HEK293T (cell line): Measurements from ENCODE around the gene DGKA.

Experiments
- CTCF ChIA-PET: fragments of 350-600 bp; formaldehyde crosslinking; extraction: SDS; loops from one replicate; lab custom pipeline; 2021; ENCODE audit warnings: antibody characterized with exemption, inconsistent platforms; lab: Yijun Ruan, JAX
- POLR2A ChIA-PET: fragments of 350-600 bp; formaldehyde crosslinking; extraction: SDS; loops from one replicate; lab custom pipeline; 2020; ENCODE audit warnings: antibody characterized with exemption, inconsistent platforms; lab: Yijun Ruan, JAX
- DNase-seq: peaks from one replicate; pipeline ENCODE4 v3.0.0; 2012; ENCODE audit warnings: mixed read lengths; ENCODE audit errors: extremely low spot score
- ARNT ChIP-seq: fragments of 450-650 bp; IDR thresholded peaks from 2 replicates; pipeline ENCODE4 v1.6.1; 2017; ENCODE audit warnings: mild to moderate bottlenecking
- BHLHE40 ChIP-seq: fragments of 450-650 bp; IDR thresholded peaks from 2 replicates; pipeline ENCODE4 v1.6.1; 2016; ENCODE audit warnings: mild to moderate bottlenecking, moderate library complexity, borderline replicate concordance
- CTBP1 ChIP-seq: fragments of 450-650 bp; IDR thresholded peaks from 2 replicates; pipeline ENCODE4 v1.6.1; 2016; ENCODE audit warnings: borderline replicate concordance
- ELF4 ChIP-seq: fragments of 450-650 bp; IDR thresholded peaks from 2 replicates; pipeline ENCODE4 v1.6.1; 2017; ENCODE audit warnings: antibody characterized with exemption
- FOXA1 ChIP-seq: fragments of 450-650 bp; IDR thresholded peaks from 2 replicates; pipeline ENCODE4 v1.6.1; 2016; ENCODE audit warnings: mild to moderate bottlenecking
- FOXK2 ChIP-seq: fragments of 450-650 bp; IDR thresholded peaks from 2 replicates; pipeline ENCODE4 v1.6.1; 2016; ENCODE audit warnings: mild to moderate bottlenecking
- FOXM1 ChIP-seq: fragments of 450-650 bp; IDR thresholded peaks from 2 replicates; pipeline ENCODE4 v1.6.1; 2017; ENCODE audit warnings: mild to moderate bottlenecking, borderline replicate concordance
- HDGF ChIP-seq: fragments of 450-650 bp; IDR thresholded peaks from 2 replicates; pipeline ENCODE4 v1.6.1; 2017; ENCODE audit warnings: antibody characterized with exemption, borderline replicate concordance
- L3MBTL2 ChIP-seq: fragments of 450-650 bp; conservative IDR thresholded peaks from 2 replicates; pipeline ENCODE4 v1.6.1; 2016; ENCODE audit warnings: mild to moderate bottlenecking
- LEF1 ChIP-seq: fragments of 450-650 bp; IDR thresholded peaks from 2 replicates; pipeline ENCODE4 v1.6.1; 2017; ENCODE audit warnings: mild to moderate bottlenecking, borderline replicate concordance
- NFRKB ChIP-seq: fragments of 450-650 bp; IDR thresholded peaks from 2 replicates; pipeline ENCODE4 v1.6.1; 2016; ENCODE audit warnings: mild to moderate bottlenecking, moderate library complexity
- SP1 ChIP-seq: fragments of 450-650 bp; IDR thresholded peaks from 2 replicates; pipeline ENCODE4 v1.6.1; 2017
- SUZ12 ChIP-seq: fragments of 450-650 bp; IDR thresholded peaks from 2 replicates; pipeline ENCODE4 v1.6.1; 2016; ENCODE audit warnings: mild to moderate bottlenecking
- TARDBP ChIP-seq: fragments of 450-650 bp; IDR thresholded peaks from 2 replicates; pipeline ENCODE4 v1.6.1; 2016
- ZNF384 ChIP-seq: fragments of 450-650 bp; IDR thresholded peaks from 2 replicates; pipeline ENCODE4 v1.6.1; 2016
- TF ChIP-seq, protein P1 (sequence below): fragments of 450-650 bp; IDR thresholded peaks from 2 replicates; pipeline ENCODE4 v1.6.1; 2016

Gene DGKA

DNA sequence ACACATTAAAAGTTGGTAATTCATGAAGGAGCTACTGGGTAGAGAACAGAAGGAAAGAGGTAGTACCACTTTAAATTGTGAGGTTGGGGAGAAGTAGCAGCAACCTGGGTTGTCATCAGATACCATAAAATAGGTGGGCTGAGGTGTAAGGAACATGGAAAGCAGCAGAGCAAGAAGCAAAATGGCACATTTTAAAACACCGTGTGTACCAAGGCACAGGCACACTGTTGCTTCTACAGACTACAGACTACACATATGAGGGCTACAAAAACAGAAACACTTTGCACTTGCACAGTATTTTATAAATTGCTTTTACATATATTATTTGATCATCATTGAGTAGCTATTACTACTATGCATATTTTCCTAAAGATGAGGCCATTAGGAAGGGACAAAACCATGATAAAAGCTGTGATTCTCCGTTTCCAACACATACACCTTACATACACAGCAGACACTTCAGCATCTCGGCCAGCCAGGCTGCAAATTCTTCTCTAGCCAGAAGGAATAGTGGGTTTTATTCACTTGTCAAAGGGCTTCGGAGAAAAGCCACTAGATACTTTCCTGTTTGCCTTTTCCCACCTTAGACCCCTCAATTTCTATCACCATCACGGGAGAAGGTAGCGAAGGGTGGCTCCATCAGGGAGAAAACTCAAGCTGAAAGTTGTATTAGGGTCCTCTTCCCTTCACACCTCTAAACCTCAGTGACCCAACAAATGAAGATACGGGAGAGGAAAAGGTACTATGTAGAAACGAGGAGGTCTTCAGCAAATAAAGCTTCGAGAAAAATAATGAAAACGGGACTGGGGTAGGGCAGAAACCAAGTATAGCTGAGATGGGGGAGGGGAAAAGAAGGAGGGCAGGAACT, 4.9 kb upstream of the DGKA start:
- no peak for DNase-seq
- TF ChIP-seq FOXA1, result no peak
- peak; percentile 65 for TF ChIP-seq L3MBTL2
- no peak for TF ChIP-seq SP1
- TF ChIP-seq LEF1, result no peak
- ChIA-PET POLR2A (interaction anchor here (1.2 to 5.0 kb wide), 12 partner anchors 10 to 188 kb away, joined by 3 to 59 read pairs (median 8); partner anchors contain the start of genes DNAJC14, ORMDL2, RAB5B and SARNP), CTCF (interaction anchor here (0.6 to 2.1 kb wide), 6 partner anchors 8 to 189 kb away, joined by 3 to 8 read pairs (median 4); partner anchors contain the start of genes ORMDL2 and SARNP)

DNA sequence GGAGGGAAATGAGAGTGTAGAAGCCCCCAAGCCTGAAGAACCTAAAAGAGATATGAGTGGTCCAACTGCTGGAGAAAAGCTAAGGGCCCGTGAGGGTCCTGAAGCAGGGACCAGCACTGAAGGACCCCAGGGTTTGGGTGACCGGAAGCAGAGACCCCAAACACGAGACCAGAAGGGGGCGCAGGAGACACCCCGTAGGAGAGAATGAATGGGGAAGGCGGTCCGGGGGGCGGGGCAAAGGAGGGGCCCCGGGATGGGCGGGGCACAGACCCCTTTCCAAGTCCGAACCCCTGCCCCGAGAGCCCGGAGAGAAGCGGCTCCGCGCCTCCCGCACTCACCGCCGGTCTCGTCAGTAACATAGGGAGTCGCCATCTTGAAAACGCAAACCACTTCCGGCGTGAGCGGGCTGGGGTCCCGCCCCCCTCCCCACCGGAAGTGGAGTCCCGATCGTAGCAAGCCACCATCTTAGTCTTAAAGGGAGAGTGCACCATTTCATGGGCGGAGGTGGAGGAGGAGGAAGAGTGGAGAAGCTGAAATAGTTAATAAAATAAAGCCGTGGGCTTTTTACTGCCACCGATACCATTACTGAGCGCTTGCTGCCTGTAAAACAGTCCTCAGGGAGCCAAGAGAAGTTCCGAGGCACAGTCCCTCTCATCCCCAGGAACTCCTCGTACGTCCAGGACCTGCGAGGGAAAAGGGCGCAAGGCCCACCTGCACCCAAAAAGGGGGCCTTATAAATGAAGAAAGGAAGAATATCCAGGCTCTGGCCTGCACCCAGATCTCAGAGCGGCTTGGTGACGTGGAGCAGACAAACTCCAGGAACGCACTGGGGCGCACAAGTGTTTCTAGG, 4.0 kb upstream of the DGKA start:
- TF ChIP-seq L3MBTL2, result 0 out of 2 replicates have a peak, but pooled peaks have one; percentile 22
- TF ChIP-seq LEF1, result no peak
- no peak for TF ChIP-seq TARDBP
- TF ChIP-seq ARNT, result no peak
- peak; percentile 39 for TF ChIP-seq ELF4
- no peak for TF ChIP-seq NFRKB
- no peak for TF ChIP-seq BHLHE40
- no peak for TF ChIP-seq CTBP1
- TF ChIP-seq SUZ12, result no peak
- ChIA-PET POLR2A (interaction anchor here (1.0 to 5.0 kb wide), 17 partner anchors 9 to 189 kb away, joined by 3 to 59 read pairs (median 4); partner anchors contain the start of genes DNAJC14, ORMDL2, RAB5B and SARNP), CTCF (interaction anchor here (0.6 to 2.1 kb wide), 6 partner anchors 8 to 191 kb away, joined by 3 to 8 read pairs (median 3); partner anchors contain the start of genes ORMDL2, SARNP and ZC3H10)
- DNase-seq, result peak; percentile 92

DNA sequence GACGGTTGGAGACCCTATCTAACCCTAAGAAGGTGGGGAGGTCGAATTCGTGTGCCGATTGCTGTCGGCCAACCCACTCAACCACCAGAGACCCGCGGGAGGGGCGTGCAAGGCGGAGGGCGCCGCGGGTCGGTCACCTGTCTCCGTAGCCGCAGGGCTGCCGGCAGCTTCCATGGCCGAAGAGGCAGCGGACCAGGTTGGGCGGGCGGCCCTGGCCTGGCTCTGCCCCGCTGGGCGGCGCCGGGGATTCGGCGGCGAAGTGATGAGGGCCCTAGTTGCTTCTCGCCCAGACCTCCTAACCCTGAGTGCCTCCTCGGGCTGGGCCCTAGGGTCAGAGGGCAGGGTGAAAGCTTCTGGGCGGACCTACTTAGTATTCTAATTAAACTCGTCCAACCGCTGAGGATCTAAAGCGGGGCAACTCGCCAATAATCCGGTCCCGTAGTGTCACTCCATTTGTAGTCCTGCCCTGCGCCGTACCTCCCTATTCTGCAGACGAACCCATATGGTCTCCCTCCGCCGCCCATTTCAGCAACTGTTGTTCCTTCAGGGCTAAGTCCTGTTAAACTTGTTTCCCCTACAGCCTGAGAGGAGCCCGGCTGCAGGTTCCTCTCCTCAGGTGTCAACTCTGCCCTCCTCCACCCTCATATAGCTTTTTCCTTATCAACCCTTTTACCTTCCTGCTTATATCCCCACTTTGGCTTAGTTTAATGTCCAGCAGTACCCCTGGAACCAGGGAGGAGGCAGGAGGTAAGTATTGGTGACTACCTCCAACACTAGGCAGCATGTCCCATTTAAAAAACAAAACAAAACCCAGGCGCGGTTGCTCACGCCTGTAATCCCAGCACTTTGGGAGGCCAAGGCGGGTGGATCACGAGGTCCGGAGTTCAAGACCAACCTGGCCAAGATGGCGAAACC, 3.1 kb upstream of the DGKA start, which contains the start of gene PYM1:
TSS of gene PYM1 (minus strand) at position 307 of the 915 bp plus-strand sequence. CDS start at position 174, 133 bp downstream.
- POLR2A ChIA-PET, result interaction anchor here (0.6 to 5.0 kb wide), 15 partner anchors 8 to 189 kb away, joined by 3 to 59 read pairs (median 5); partner anchors contain the start of genes DNAJC14, ORMDL2, RAB5B and SARNP
- peak; percentile 61 for DNase-seq
- TF ChIP-seq SUZ12, result no peak
- TF ChIP-seq, protein P1, sequence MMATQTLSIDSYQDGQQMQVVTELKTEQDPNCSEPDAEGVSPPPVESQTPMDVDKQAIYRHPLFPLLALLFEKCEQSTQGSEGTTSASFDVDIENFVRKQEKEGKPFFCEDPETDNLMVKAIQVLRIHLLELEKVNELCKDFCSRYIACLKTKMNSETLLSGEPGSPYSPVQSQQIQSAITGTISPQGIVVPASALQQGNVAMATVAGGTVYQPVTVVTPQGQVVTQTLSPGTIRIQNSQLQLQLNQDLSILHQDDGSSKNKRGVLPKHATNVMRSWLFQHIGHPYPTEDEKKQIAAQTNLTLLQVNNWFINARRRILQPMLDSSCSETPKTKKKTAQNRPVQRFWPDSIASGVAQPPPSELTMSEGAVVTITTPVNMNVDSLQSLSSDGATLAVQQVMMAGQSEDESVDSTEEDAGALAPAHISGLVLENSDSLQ, result 0 out of 2 replicates have a peak, but pooled peaks have one; percentile 58
- CTCF ChIA-PET, result interaction anchor here (0.6 to 2.1 kb wide), 5 partner anchors 52 to 190 kb away, joined by 3 to 8 read pairs (median 3); partner anchors contain the start of genes ORMDL2, SARNP and ZC3H10

DNA sequence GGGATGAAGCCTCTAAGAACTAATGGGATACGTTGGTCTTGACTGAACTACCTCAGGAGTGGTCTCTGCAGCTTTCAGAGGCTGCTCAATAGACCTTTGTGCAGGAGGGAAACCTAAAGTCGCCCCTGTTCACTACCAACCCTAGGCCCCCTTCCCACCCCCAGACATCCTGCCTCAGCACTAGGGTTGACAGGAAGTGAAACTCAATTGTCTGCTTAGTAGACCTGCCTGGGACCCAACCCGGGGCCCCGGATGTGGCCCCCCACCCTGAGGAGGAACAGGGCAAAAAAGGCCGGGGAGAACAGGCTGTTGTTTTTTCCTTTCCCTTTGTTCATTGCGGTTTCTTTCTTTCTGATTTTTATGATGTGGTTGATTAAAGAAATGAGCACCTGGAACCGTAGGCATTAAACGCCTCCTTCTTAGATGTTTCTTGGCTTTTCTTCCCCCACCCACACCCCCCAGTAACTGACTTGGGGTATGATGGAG, 1.6 kb upstream of the DGKA start:
- ChIA-PET POLR2A (interaction anchor here (1.3 kb wide), 1 partner anchor 44 kb away, joined by 4 read pairs; the partner anchor contains the start of gene RAB5B), CTCF (interaction anchor here (2.0 kb wide), 1 partner anchor 10 kb away, joined by 10 read pairs; no protein-coding TSS in a partner anchor)
- TF ChIP-seq FOXA1, result no peak
- TF ChIP-seq TARDBP, result no peak
- TF ChIP-seq SP1, result no peak
- TF ChIP-seq NFRKB, result no peak
- no peak for TF ChIP-seq CTBP1
- no peak for TF ChIP-seq L3MBTL2
- no peak for TF ChIP-seq FOXM1
- no peak for TF ChIP-seq FOXK2
- no peak for TF ChIP-seq SUZ12
- TF ChIP-seq BHLHE40, result no peak
- TF ChIP-seq, protein P1, result no peak
- TF ChIP-seq HDGF, result no peak
- TF ChIP-seq ZNF384, result no peak
- TF ChIP-seq ARNT, result no peak
- TF ChIP-seq ELF4, result no peak
- TF ChIP-seq LEF1, result no peak
- DNase-seq, result no peak

DNA sequence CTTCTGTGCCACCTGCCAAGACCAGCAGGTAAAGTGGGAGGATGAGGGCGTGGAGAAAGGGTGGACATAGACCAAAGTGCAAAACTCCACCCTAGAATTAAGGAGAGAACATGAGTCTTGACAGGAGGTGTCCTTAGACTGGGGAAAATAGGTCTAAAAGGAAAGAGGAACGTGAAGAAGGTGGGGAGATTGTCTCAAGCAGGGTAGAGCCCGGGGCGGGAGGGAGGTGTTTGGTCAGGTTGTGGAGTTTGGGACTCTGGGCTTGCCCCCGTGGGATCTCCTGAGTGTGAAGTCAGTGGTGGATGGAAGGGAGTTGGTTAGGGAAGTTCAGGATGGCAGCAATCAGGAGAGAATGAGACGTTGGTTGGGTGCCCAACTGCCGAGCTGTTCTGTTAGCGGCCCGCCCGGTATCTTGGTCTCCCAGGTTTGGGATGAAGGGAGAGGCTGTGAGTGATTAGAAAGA, 386 bp downstream of the DGKA start:
- DNase-seq, result no peak
- TF ChIP-seq, protein P1, result no peak
- TF ChIP-seq TARDBP, result no peak
- TF ChIP-seq FOXM1, result no peak
- TF ChIP-seq ELF4, result no peak
- TF ChIP-seq FOXA1, result no peak
- no peak for TF ChIP-seq BHLHE40
- TF ChIP-seq FOXK2, result no peak
- no peak for TF ChIP-seq ZNF384
- TF ChIP-seq L3MBTL2, result no peak
- POLR2A ChIA-PET, result interaction anchor here (0.6 to 1.0 kb wide), 2 partner anchors 113 to 114 kb away, joined by 3 read pairs; partner anchors contain the start of genes ORMDL2 and SARNP
- CTCF ChIA-PET, result interaction anchor here (1.5 kb wide), 1 partner anchor 10 kb away, joined by 5 read pairs; no protein-coding TSS in a partner anchor
